H1 (cell line): ENCODE results near the gene NCOA6. TPM values are rescaled to one million over a fixed set of nuclear protein-coding genes. Genes with fewer than 3 reads are reported as not detected.

Experiments used
- CTCF ChIA-PET: fragments of 300-600 bp; sonication (Branson Sonifier 250); formaldehyde crosslinking; loops from one replicate; lab custom pipeline; 2021; ENCODE audit not compliant: partially characterized antibody; lab: Charles Lee
- POLR2A ChIA-PET: fragments of 300-600 bp; sonication (Branson Sonifier 250); formaldehyde crosslinking; loops from one replicate; lab custom pipeline; 2021; ENCODE audit warnings: inconsistent platforms; ENCODE audit not compliant: partially characterized antibody; lab: Charles Lee
- DNase-seq, 2 experiments: peaks; one replicate each; pipeline versions ENCODE4 v3.0.0 to v3.0.0-alpha.2; 2010 to 2022; ENCODE audit warnings: low spot score in 2 of 2, low read depth in 1 of 2, mixed read lengths in 1 of 2
- FAIRE-seq: peaks from 2 replicates; lab custom pipeline; 2011; peaks lifted over from hg19 to GRCh38; lab: Jason Lieb, UNC
- H2AFZ ChIP-seq: 2 replicates; pipeline ENCODE4 v1.8.1; 2012; ENCODE audit warnings: low read length, inconsistent platforms
- H2AK5ac ChIP-seq: 2 replicates; pipeline ENCODE4 v1.6.1; 2013; ENCODE audit warnings: low read depth, low read length
- H2BK120ac ChIP-seq: replicated peaks from 2 replicates; pipeline ENCODE3; 2013; ENCODE audit warnings: low read depth, low read length, inconsistent platforms
- H2BK12ac ChIP-seq: 2 replicates; pipeline ENCODE4 v1.6.1; 2013; ENCODE audit warnings: low read depth, low read length
- H2BK15ac ChIP-seq: 2 replicates; pipeline ENCODE4 v1.6.1; 2013; ENCODE audit warnings: low read length
- H2BK20ac ChIP-seq: 2 replicates; pipeline ENCODE4 v1.6.1; 2013; ENCODE audit warnings: low read length
- H2BK5ac ChIP-seq: 2 replicates; pipeline ENCODE4 v1.6.1; 2013; ENCODE audit warnings: low read depth, low read length
- H3K14ac ChIP-seq: 2 replicates; pipeline ENCODE4 v1.6.1; 2013; ENCODE audit warnings: inconsistent platforms; ENCODE audit not compliant: insufficient read length
- H3K18ac ChIP-seq: 2 replicates; pipeline ENCODE4 v1.6.1; 2013; ENCODE audit warnings: low read length; ENCODE audit errors: extremely low read depth
- H3K23ac ChIP-seq: 2 replicates; pipeline ENCODE4 v1.6.1; 2013; ENCODE audit warnings: inconsistent platforms; ENCODE audit not compliant: insufficient read length
- H3K23me2 ChIP-seq: 2 replicates; pipeline ENCODE4 v1.6.1; 2013; ENCODE audit warnings: low read depth, low read length
- H3K27ac ChIP-seq: 2 replicates; pipeline ENCODE4 v1.6.1; 2011; ENCODE audit warnings: low read depth, low read length, inconsistent platforms
- H3K27me3 ChIP-seq, 4 experiments: replicated peaks in 1 of 4; 1 replicate in 1 of 4; 2 replicates in 3 of 4; pipeline versions ENCODE4 v1.6.1 to v1.8.1; 2011 to 2013; ENCODE audit warnings: low read length in 3 of 4, mild to moderate bottlenecking in 3 of 4, inconsistent platforms in 2 of 4, mixed read lengths in 2 of 4, moderate library complexity in 1 of 4; ENCODE audit not compliant: control insufficient read depth in 3 of 4, insufficient read depth in 3 of 4; ENCODE audit errors: extremely low read depth in 1 of 4
- H3K36me3 ChIP-seq, 4 experiments: 2 replicates each; pipeline versions ENCODE4 v1.6.1 to v1.8.1; 2011 to 2013; ENCODE audit warnings: mild to moderate bottlenecking in 4 of 4, low read length in 3 of 4, moderate library complexity in 2 of 4, control low read depth in 1 of 4, inconsistent platforms in 1 of 4; ENCODE audit not compliant: insufficient read depth in 4 of 4, control insufficient read depth in 2 of 4
- H3K4ac ChIP-seq: replicated peaks from 2 replicates; pipeline ENCODE3; 2013; ENCODE audit warnings: low read length, low read depth, mixed read lengths, inconsistent platforms; ENCODE audit not compliant: insufficient read length
- H3K4me1 ChIP-seq, 4 experiments: replicated peaks in 1 of 4; 1 replicate in 1 of 4; 2 replicates in 3 of 4; pipeline versions ENCODE4 v1.6.1 to v1.8.1; 2011 to 2013; ENCODE audit warnings: low read length in 3 of 4, inconsistent platforms in 2 of 4, mixed read lengths in 1 of 4; ENCODE audit not compliant: insufficient read depth in 4 of 4, control insufficient read depth in 3 of 4
- H3K4me2 ChIP-seq, 2 experiments: 2 replicates each; pipeline versions ENCODE4 v1.6.1 to v1.8.1; 2011 to 2013; ENCODE audit warnings: low read depth in 2 of 2, low read length in 2 of 2, control low read depth in 1 of 2, inconsistent platforms in 1 of 2, mild to moderate bottlenecking in 1 of 2; ENCODE audit not compliant: insufficient read depth in 1 of 2
- H3K4me3 ChIP-seq, 4 experiments: fragments of 200-600, 300-600 bp in 1 of 4; sonication (generic), shearing (Covaris generic), sonication (Bioruptor Twin) in 1 of 4; 2 replicates each; pipeline versions ENCODE4 v1.5.1 to v1.8.1; 2011 to 2016; ENCODE audit warnings: low read length in 4 of 4, low read depth in 3 of 4, control low read depth in 2 of 4, inconsistent platforms in 2 of 4, mild to moderate bottlenecking in 2 of 4, mixed read lengths in 1 of 4, moderate library complexity in 1 of 4; ENCODE audit not compliant: insufficient read depth in 2 of 4; ENCODE audit errors: extremely low read depth in 1 of 4
- H3K56ac ChIP-seq: replicated peaks from 2 replicates; pipeline ENCODE3; 2013; ENCODE audit warnings: low read depth, mild to moderate bottlenecking, mixed read lengths, low read length, inconsistent platforms; ENCODE audit not compliant: insufficient read length
- H3K79me1 ChIP-seq: 2 replicates; pipeline ENCODE4 v1.6.1; 2013; ENCODE audit warnings: low read depth, low read length, control low read depth
- H3K79me2 ChIP-seq, 2 experiments: 2 replicates each; pipeline versions ENCODE4 v1.6.1 to v1.8.1; 2012 to 2013; ENCODE audit warnings: low read length in 2 of 2, mild to moderate bottlenecking in 2 of 2, inconsistent platforms in 1 of 2; ENCODE audit not compliant: insufficient read depth in 2 of 2, control insufficient read depth in 1 of 2
- H3K9ac ChIP-seq, 4 experiments: replicated peaks in 1 of 4; 1 replicate in 1 of 4; 2 replicates in 3 of 4; pipeline versions ENCODE4 v1.6.1 to v1.8.1; 2011 to 2013; ENCODE audit warnings: low read depth in 3 of 4, low read length in 3 of 4, control low read depth in 2 of 4, mild to moderate bottlenecking in 2 of 4, moderate library complexity in 2 of 4, inconsistent platforms in 1 of 4; ENCODE audit errors: extremely low read depth in 1 of 4
- H3K9me3 ChIP-seq, 2 experiments: 2 replicates each; pipeline versions ENCODE4 v1.6.1 to v1.8.1; 2012 to 2013; ENCODE audit warnings: mild to moderate bottlenecking in 2 of 2, moderate library complexity in 2 of 2, control low read depth in 1 of 2, inconsistent platforms in 1 of 2, low read depth in 1 of 2, low read length in 1 of 2, mixed read lengths in 1 of 2; ENCODE audit not compliant: insufficient read depth in 2 of 2
- H4K20me1 ChIP-seq, 2 experiments: replicated peaks in 1 of 2; 2 replicates each; pipeline versions ENCODE3 to v1.8.1; 2011 to 2013; ENCODE audit warnings: inconsistent platforms in 2 of 2, low read length in 2 of 2, mild to moderate bottlenecking in 1 of 2; ENCODE audit not compliant: insufficient read depth in 2 of 2, control insufficient read depth in 1 of 2
- H4K5ac ChIP-seq: 2 replicates; pipeline ENCODE4 v1.6.1; 2013; ENCODE audit warnings: low read length, low read depth, mixed read lengths, inconsistent platforms; ENCODE audit not compliant: insufficient read length
- H4K8ac ChIP-seq: 2 replicates; pipeline ENCODE4 v1.8.0; 2013; ENCODE audit warnings: mild to moderate bottlenecking, moderate library complexity, low read length, inconsistent platforms; ENCODE audit not compliant: insufficient read depth; ENCODE audit errors: extremely low read depth
- H4K91ac ChIP-seq: replicated peaks from 2 replicates; pipeline ENCODE3; 2013; ENCODE audit warnings: low read length, mixed read lengths, inconsistent platforms; ENCODE audit not compliant: insufficient read length
- RFX5 ChIP-seq: IDR thresholded peaks from 2 replicates; pipeline ENCODE4 v1.6.1; 2011; ENCODE audit warnings: low read depth, low read length, improper control_type of control experiment, borderline replicate concordance
- TAF7 ChIP-seq: optimal IDR thresholded peaks from 2 replicates; pipeline ENCODE3; 2011; ENCODE audit warnings: low read depth, mild to moderate bottlenecking, inconsistent platforms, low read length, moderate library complexity, borderline replicate concordance
- YY1 ChIP-seq: IDR thresholded peaks from 2 replicates; pipeline ENCODE4 v1.6.1; 2011; ENCODE audit warnings: low read depth, mild to moderate bottlenecking, low read length
- ZNF274 ChIP-seq: IDR thresholded peaks from 2 replicates; pipeline ENCODE4 v1.7.0; 2012; ENCODE audit warnings: low read length, borderline replicate concordance; ENCODE audit errors: extremely low read depth
- WGBS, 2 experiments: shearing (Covaris generic) in 1 of 2; methylation state at CpG; one replicate each; pipeline versions ENCODE4 v1.1.6 to v1.1.7; 2013 to 2015; ENCODE audit warnings: low lambda C conversion rate in 2 of 2, mixed read lengths in 2 of 2, inconsistent platforms in 1 of 2, low coverage in 1 of 2, missing lambda C conversion rate in 1 of 2; ENCODE audit not compliant: insufficient replicate concordance in 2 of 2, insufficient coverage in 1 of 2, insufficient read length in 1 of 2; ENCODE audit errors: extremely low coverage in 1 of 2, missing lambda C conversion rate in 1 of 2; 5-methylcytosine and 5-hydroxymethylcytosine counted together
- polyA plus RNA-seq, 7 experiments: library from polyadenylated mRNA; depleted of rRNA in 3 of 7; stranded (reverse) in 5 of 7; unstranded in 2 of 7; fragments of >200 nt in 5 of 7; fragments of 200-250 nt in 2 of 7; gene quantifications; 1 replicate in 5 of 7; 2 replicates in 1 of 7; 4 replicates in 1 of 7; pipeline versions ENCODE4 v1.2.1 to v1.2.3, GENCODE V29; 2011 to 2013; ENCODE audit warnings: missing spikeins in 2 of 7, mixed read lengths in 2 of 7
- total RNA-seq: library from RNA; stranded (reverse); fragmentation: NEBNext Ultra II Directional; extraction: Animal tissue kit (Norgen Biotek cat#: 25700); gene quantifications from 2 replicates; pipeline ENCODE4 v1.2.1, GENCODE V29; 2021

NCOA6 gene
- total and polyA plus RNA-seq, 2 of the 8 experiments (the other 6 are each of a cell fraction or from before 2014, with no cell fraction given): 9.0 to 9.5 TPM

GRCh38 chr20:34843421-34843820, 18.0 kb upstream of the NCOA6 start:
- no peak overlapping the region for H3K23ac ChIP-seq
- TF ChIP-seq TAF7 (no peak), RFX5 (no peak), YY1 (no peak), ZNF274 (no peak)
- no peak overlapping the region for H3K27ac ChIP-seq
- no peak overlapping the region for H3K4me3 ChIP-seq
- H3K4me1 ChIP-seq: no peaks in the 10 kb centered on the region
- H2AFZ ChIP-seq: no peak overlapping the region
- no peak overlapping the region for H3K14ac ChIP-seq
- FAIRE-seq: no peak
- H3K23me2 ChIP-seq: peaks cover 2% of the 10 kb centered on the region; the same call in 1 of the 2 replicates
- H3K9me3 ChIP-seq: no peaks in the 10 kb centered on the region
- H3K9ac ChIP-seq: no peak overlapping the region
- H2BK120ac ChIP-seq: no peak overlapping the region
- no peak overlapping the region for H3K18ac ChIP-seq
- no peak overlapping the region for H4K8ac ChIP-seq
- no peak for DNase-seq
- ChIA-PET CTCF (no interaction called here), POLR2A (interaction anchor here (0.7 kb wide), 2 partner anchors 31 to 365 kb away, joined by 4 to 5 read pairs; no protein-coding TSS in a partner anchor)
- H2BK20ac ChIP-seq: no peak overlapping the region
- H3K27me3 ChIP-seq: no peaks in the 10 kb centered on the region
- no peak overlapping the region for H4K5ac ChIP-seq
- peaks cover 0 to 6% (median 3%) of the 10 kb centered on the region in 4 experiments; a peak in 3 of 8 replicates for H3K36me3 ChIP-seq
- no peak overlapping the region for H2AK5ac ChIP-seq
- 87% methylated on average over 2 of the region's 2 CpGs; no CpG with 5 or more reads in 1 of the 2 experiments for WGBS, 2 experiments
- no peak overlapping the region for H3K4me2 ChIP-seq
- no peak overlapping the region for H2BK15ac ChIP-seq
- no peak overlapping the region for H4K91ac ChIP-seq
- H3K79me1 ChIP-seq: no peaks in the 10 kb centered on the region
- H3K79me2 ChIP-seq: no peaks in the 10 kb centered on the region
- no peaks in the 10 kb centered on the region for H4K20me1 ChIP-seq
- H2BK12ac ChIP-seq: no peak overlapping the region
- no peak overlapping the region for H3K4ac ChIP-seq
- no peak overlapping the region for H3K56ac ChIP-seq
- no peak overlapping the region for H2BK5ac ChIP-seq
